Ovary (tissue), 3 donors: ENCODE data around the gene NEUROG3.

Experiments
- EP300 ChIP-seq: sonication (generic); formaldehyde crosslinking; IDR thresholded peaks from one replicate; pipeline ENCODE4 v1.6.1; 2017; ENCODE audit warnings: antibody characterized with exemption
- TF ChIP-seq, protein P1 (sequence below), 3 donors: fragments of 450-650 bp in 2 of 3; fragments of 200-600 bp in 1 of 3; IDR thresholded peaks; one replicate each; pipeline versions ENCODE4 v1.5.1 to v1.8.0; 2016 to 2022; ENCODE audit warnings: antibody characterized with exemption in 3 of 3, mild to moderate bottlenecking in 1 of 3
- donor health status: DM: no; HTN: no; CAD: no.

DNA sequence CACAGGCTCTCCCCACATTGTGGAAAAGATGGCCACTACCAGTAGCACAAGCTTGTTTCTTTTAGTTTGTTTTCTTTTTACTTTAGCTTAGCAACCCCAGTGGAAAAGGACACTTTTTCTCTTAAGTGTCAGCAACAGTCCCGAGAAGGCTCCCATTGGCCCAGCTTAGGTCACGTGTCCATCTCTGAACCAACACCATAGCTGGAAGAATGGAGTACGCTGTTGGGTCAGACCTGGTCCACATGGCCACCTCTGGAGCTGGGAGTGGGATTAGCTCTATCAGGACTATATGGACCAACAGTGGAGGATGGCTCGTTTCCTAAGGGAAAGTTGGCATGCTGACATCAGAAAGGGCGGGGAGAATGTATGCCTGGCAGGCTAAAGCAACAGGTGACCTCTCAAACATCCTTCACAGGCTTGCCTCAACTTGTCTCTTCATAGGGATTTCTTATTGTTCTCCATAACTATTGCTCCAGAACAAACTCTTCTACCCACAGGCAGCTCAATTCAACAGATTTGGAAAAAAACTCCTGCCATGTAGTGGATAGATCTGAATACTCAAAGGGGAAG lies 27.6 kb upstream of the NEUROG3 start:
- no peak for TF ChIP-seq EP300
- TF ChIP-seq, protein P1, sequence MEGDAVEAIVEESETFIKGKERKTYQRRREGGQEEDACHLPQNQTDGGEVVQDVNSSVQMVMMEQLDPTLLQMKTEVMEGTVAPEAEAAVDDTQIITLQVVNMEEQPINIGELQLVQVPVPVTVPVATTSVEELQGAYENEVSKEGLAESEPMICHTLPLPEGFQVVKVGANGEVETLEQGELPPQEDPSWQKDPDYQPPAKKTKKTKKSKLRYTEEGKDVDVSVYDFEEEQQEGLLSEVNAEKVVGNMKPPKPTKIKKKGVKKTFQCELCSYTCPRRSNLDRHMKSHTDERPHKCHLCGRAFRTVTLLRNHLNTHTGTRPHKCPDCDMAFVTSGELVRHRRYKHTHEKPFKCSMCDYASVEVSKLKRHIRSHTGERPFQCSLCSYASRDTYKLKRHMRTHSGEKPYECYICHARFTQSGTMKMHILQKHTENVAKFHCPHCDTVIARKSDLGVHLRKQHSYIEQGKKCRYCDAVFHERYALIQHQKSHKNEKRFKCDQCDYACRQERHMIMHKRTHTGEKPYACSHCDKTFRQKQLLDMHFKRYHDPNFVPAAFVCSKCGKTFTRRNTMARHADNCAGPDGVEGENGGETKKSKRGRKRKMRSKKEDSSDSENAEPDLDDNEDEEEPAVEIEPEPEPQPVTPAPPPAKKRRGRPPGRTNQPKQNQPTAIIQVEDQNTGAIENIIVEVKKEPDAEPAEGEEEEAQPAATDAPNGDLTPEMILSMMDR (IDR thresholded peaks at IDR 0.05) = no peak
